H1 (cell line): ENCODE measurements around the gene CAST. TPM values are rescaled to one million over a fixed set of nuclear protein-coding genes. Genes with fewer than 3 reads are reported as not detected.

Experiments used
- CTCF ChIA-PET: fragments of 300-600 bp; sonication (Branson Sonifier 250); formaldehyde crosslinking; loops from one replicate; lab custom pipeline; 2021; ENCODE audit not compliant: partially characterized antibody; lab: Charles Lee
- POLR2A ChIA-PET: fragments of 300-600 bp; sonication (Branson Sonifier 250); formaldehyde crosslinking; loops from one replicate; lab custom pipeline; 2021; ENCODE audit warnings: inconsistent platforms; ENCODE audit not compliant: partially characterized antibody; lab: Charles Lee
- DNase-seq, 2 experiments: peaks; one replicate each; pipeline versions ENCODE4 v3.0.0 to v3.0.0-alpha.2; 2010 to 2022; ENCODE audit warnings: low spot score in 2 of 2, low read depth in 1 of 2, mixed read lengths in 1 of 2
- FAIRE-seq: peaks from 2 replicates; lab custom pipeline; 2011; peaks lifted over from hg19 to GRCh38; lab: Jason Lieb, UNC
- H2AFZ ChIP-seq: 2 replicates; pipeline ENCODE4 v1.8.1; 2012; ENCODE audit warnings: low read length, inconsistent platforms
- H2AK5ac ChIP-seq: 2 replicates; pipeline ENCODE4 v1.6.1; 2013; ENCODE audit warnings: low read depth, low read length
- H2BK120ac ChIP-seq: replicated peaks from 2 replicates; pipeline ENCODE3; 2013; ENCODE audit warnings: low read depth, low read length, inconsistent platforms
- H2BK12ac ChIP-seq: 2 replicates; pipeline ENCODE4 v1.6.1; 2013; ENCODE audit warnings: low read depth, low read length
- H2BK15ac ChIP-seq: 2 replicates; pipeline ENCODE4 v1.6.1; 2013; ENCODE audit warnings: low read length
- H2BK20ac ChIP-seq: 2 replicates; pipeline ENCODE4 v1.6.1; 2013; ENCODE audit warnings: low read length
- H2BK5ac ChIP-seq: 2 replicates; pipeline ENCODE4 v1.6.1; 2013; ENCODE audit warnings: low read depth, low read length
- H3K14ac ChIP-seq: 2 replicates; pipeline ENCODE4 v1.6.1; 2013; ENCODE audit warnings: inconsistent platforms; ENCODE audit not compliant: insufficient read length
- H3K18ac ChIP-seq: 2 replicates; pipeline ENCODE4 v1.6.1; 2013; ENCODE audit warnings: low read length; ENCODE audit errors: extremely low read depth
- H3K23ac ChIP-seq: 2 replicates; pipeline ENCODE4 v1.6.1; 2013; ENCODE audit warnings: inconsistent platforms; ENCODE audit not compliant: insufficient read length
- H3K23me2 ChIP-seq: 2 replicates; pipeline ENCODE4 v1.6.1; 2013; ENCODE audit warnings: low read depth, low read length
- H3K27ac ChIP-seq: 2 replicates; pipeline ENCODE4 v1.6.1; 2011; ENCODE audit warnings: low read depth, low read length, inconsistent platforms
- H3K27me3 ChIP-seq, 4 experiments: replicated peaks in 1 of 4; 1 replicate in 1 of 4; 2 replicates in 3 of 4; pipeline versions ENCODE4 v1.6.1 to v1.8.1; 2011 to 2013; ENCODE audit warnings: low read length in 3 of 4, mild to moderate bottlenecking in 3 of 4, inconsistent platforms in 2 of 4, mixed read lengths in 2 of 4, moderate library complexity in 1 of 4; ENCODE audit not compliant: control insufficient read depth in 3 of 4, insufficient read depth in 3 of 4; ENCODE audit errors: extremely low read depth in 1 of 4
- H3K36me3 ChIP-seq, 4 experiments: 2 replicates each; pipeline versions ENCODE4 v1.6.1 to v1.8.1; 2011 to 2013; ENCODE audit warnings: mild to moderate bottlenecking in 4 of 4, low read length in 3 of 4, moderate library complexity in 2 of 4, control low read depth in 1 of 4, inconsistent platforms in 1 of 4; ENCODE audit not compliant: insufficient read depth in 4 of 4, control insufficient read depth in 2 of 4
- H3K4ac ChIP-seq: replicated peaks from 2 replicates; pipeline ENCODE3; 2013; ENCODE audit warnings: low read length, low read depth, mixed read lengths, inconsistent platforms; ENCODE audit not compliant: insufficient read length
- H3K4me1 ChIP-seq, 4 experiments: replicated peaks in 1 of 4; 1 replicate in 1 of 4; 2 replicates in 3 of 4; pipeline versions ENCODE4 v1.6.1 to v1.8.1; 2011 to 2013; ENCODE audit warnings: low read length in 3 of 4, inconsistent platforms in 2 of 4, mixed read lengths in 1 of 4; ENCODE audit not compliant: insufficient read depth in 4 of 4, control insufficient read depth in 3 of 4
- H3K4me2 ChIP-seq, 2 experiments: 2 replicates each; pipeline versions ENCODE4 v1.6.1 to v1.8.1; 2011 to 2013; ENCODE audit warnings: low read depth in 2 of 2, low read length in 2 of 2, control low read depth in 1 of 2, inconsistent platforms in 1 of 2, mild to moderate bottlenecking in 1 of 2; ENCODE audit not compliant: insufficient read depth in 1 of 2
- H3K4me3 ChIP-seq, 4 experiments: fragments of 200-600, 300-600 bp in 1 of 4; sonication (generic), shearing (Covaris generic), sonication (Bioruptor Twin) in 1 of 4; 2 replicates each; pipeline versions ENCODE4 v1.5.1 to v1.8.1; 2011 to 2016; ENCODE audit warnings: low read length in 4 of 4, low read depth in 3 of 4, control low read depth in 2 of 4, inconsistent platforms in 2 of 4, mild to moderate bottlenecking in 2 of 4, mixed read lengths in 1 of 4, moderate library complexity in 1 of 4; ENCODE audit not compliant: insufficient read depth in 2 of 4; ENCODE audit errors: extremely low read depth in 1 of 4
- H3K56ac ChIP-seq: replicated peaks from 2 replicates; pipeline ENCODE3; 2013; ENCODE audit warnings: low read depth, mild to moderate bottlenecking, mixed read lengths, low read length, inconsistent platforms; ENCODE audit not compliant: insufficient read length
- H3K79me1 ChIP-seq: 2 replicates; pipeline ENCODE4 v1.6.1; 2013; ENCODE audit warnings: low read depth, low read length, control low read depth
- H3K79me2 ChIP-seq, 2 experiments: 2 replicates each; pipeline versions ENCODE4 v1.6.1 to v1.8.1; 2012 to 2013; ENCODE audit warnings: low read length in 2 of 2, mild to moderate bottlenecking in 2 of 2, inconsistent platforms in 1 of 2; ENCODE audit not compliant: insufficient read depth in 2 of 2, control insufficient read depth in 1 of 2
- H3K9ac ChIP-seq, 4 experiments: replicated peaks in 1 of 4; 1 replicate in 1 of 4; 2 replicates in 3 of 4; pipeline versions ENCODE4 v1.6.1 to v1.8.1; 2011 to 2013; ENCODE audit warnings: low read depth in 3 of 4, low read length in 3 of 4, control low read depth in 2 of 4, mild to moderate bottlenecking in 2 of 4, moderate library complexity in 2 of 4, inconsistent platforms in 1 of 4; ENCODE audit errors: extremely low read depth in 1 of 4
- H3K9me3 ChIP-seq, 2 experiments: 2 replicates each; pipeline versions ENCODE4 v1.6.1 to v1.8.1; 2012 to 2013; ENCODE audit warnings: mild to moderate bottlenecking in 2 of 2, moderate library complexity in 2 of 2, control low read depth in 1 of 2, inconsistent platforms in 1 of 2, low read depth in 1 of 2, low read length in 1 of 2, mixed read lengths in 1 of 2; ENCODE audit not compliant: insufficient read depth in 2 of 2
- H4K20me1 ChIP-seq, 2 experiments: replicated peaks in 1 of 2; 2 replicates each; pipeline versions ENCODE3 to v1.8.1; 2011 to 2013; ENCODE audit warnings: inconsistent platforms in 2 of 2, low read length in 2 of 2, mild to moderate bottlenecking in 1 of 2; ENCODE audit not compliant: insufficient read depth in 2 of 2, control insufficient read depth in 1 of 2
- H4K5ac ChIP-seq: 2 replicates; pipeline ENCODE4 v1.6.1; 2013; ENCODE audit warnings: low read length, low read depth, mixed read lengths, inconsistent platforms; ENCODE audit not compliant: insufficient read length
- H4K8ac ChIP-seq: 2 replicates; pipeline ENCODE4 v1.8.0; 2013; ENCODE audit warnings: mild to moderate bottlenecking, moderate library complexity, low read length, inconsistent platforms; ENCODE audit not compliant: insufficient read depth; ENCODE audit errors: extremely low read depth
- H4K91ac ChIP-seq: replicated peaks from 2 replicates; pipeline ENCODE3; 2013; ENCODE audit warnings: low read length, mixed read lengths, inconsistent platforms; ENCODE audit not compliant: insufficient read length
- CTBP2 ChIP-seq: IDR thresholded peaks from 2 replicates; pipeline ENCODE4 v1.7.0; 2011; ENCODE audit warnings: borderline replicate concordance, mild to moderate bottlenecking, moderate library complexity, mixed read lengths, low read length; ENCODE audit not compliant: insufficient read depth, insufficient read length
- FOSL1 ChIP-seq: IDR thresholded peaks from 2 replicates; pipeline ENCODE4 v1.6.1; 2011; ENCODE audit warnings: mild to moderate bottlenecking, low read depth, low read length, moderate library complexity; ENCODE audit not compliant: insufficient read depth
- HDAC2 ChIP-seq, 2 experiments: fragments of 300-600 bp in 1 of 2; sonication (generic) in 1 of 2; IDR thresholded peaks; 2 replicates each; pipeline ENCODE4 v1.6.1; 2011 to 2012; ENCODE audit warnings: low read depth in 2 of 2, low read length in 2 of 2, mild to moderate bottlenecking in 2 of 2, moderate library complexity in 2 of 2, borderline replicate concordance in 1 of 2, inconsistent platforms in 1 of 2
- MAX ChIP-seq: IDR thresholded peaks from 2 replicates; pipeline ENCODE4 v1.6.1; 2012; ENCODE audit warnings: inconsistent platforms
- NRF1 ChIP-seq: IDR thresholded peaks from 2 replicates; pipeline ENCODE4 v1.6.1; 2011; ENCODE audit warnings: mild to moderate bottlenecking, low read depth, low read length, improper control_type of control experiment
- POU5F1 ChIP-seq: IDR thresholded peaks from 2 replicates; pipeline ENCODE4 v1.6.1; 2011; ENCODE audit warnings: low read depth, mild to moderate bottlenecking, low read length, moderate library complexity
- RAD21 ChIP-seq, 2 experiments: IDR thresholded peaks in 1 of 2; conservative IDR thresholded peaks in 1 of 2; 2 replicates each; pipeline ENCODE4 v1.6.1; 2011; ENCODE audit warnings: low read depth in 2 of 2, low read length in 2 of 2, improper control_type of control experiment in 1 of 2, inconsistent platforms in 1 of 2, mild to moderate bottlenecking in 1 of 2, moderate library complexity in 1 of 2
- RFX5 ChIP-seq: IDR thresholded peaks from 2 replicates; pipeline ENCODE4 v1.6.1; 2011; ENCODE audit warnings: low read depth, low read length, improper control_type of control experiment, borderline replicate concordance
- SP4 ChIP-seq: IDR thresholded peaks from 2 replicates; pipeline ENCODE4 v1.6.1; 2012; ENCODE audit warnings: low read length, inconsistent platforms
- SUZ12 ChIP-seq: fragments of 200-600 bp; sonication (generic); IDR thresholded peaks from 2 replicates; pipeline ENCODE4 v1.6.1; 2012; ENCODE audit warnings: mild to moderate bottlenecking, inconsistent platforms, low read length, moderate library complexity, mixed read lengths
- TAF1 ChIP-seq: IDR thresholded peaks from 2 replicates; pipeline ENCODE4 v1.6.1; 2011; ENCODE audit warnings: mild to moderate bottlenecking, low read depth, low read length
- TEAD4 ChIP-seq: IDR thresholded peaks from 2 replicates; pipeline ENCODE4 v1.6.1; 2012; ENCODE audit warnings: low read depth, low read length, inconsistent platforms, mixed read lengths
- WGBS, 2 experiments: shearing (Covaris generic) in 1 of 2; methylation state at CpG; one replicate each; pipeline versions ENCODE4 v1.1.6 to v1.1.7; 2013 to 2015; ENCODE audit warnings: low lambda C conversion rate in 2 of 2, mixed read lengths in 2 of 2, inconsistent platforms in 1 of 2, low coverage in 1 of 2, missing lambda C conversion rate in 1 of 2; ENCODE audit not compliant: insufficient replicate concordance in 2 of 2, insufficient coverage in 1 of 2, insufficient read length in 1 of 2; ENCODE audit errors: extremely low coverage in 1 of 2, missing lambda C conversion rate in 1 of 2; 5-methylcytosine and 5-hydroxymethylcytosine counted together
- polyA plus RNA-seq, 7 experiments: library from polyadenylated mRNA; depleted of rRNA in 3 of 7; stranded (reverse) in 5 of 7; unstranded in 2 of 7; fragments of >200 nt in 5 of 7; fragments of 200-250 nt in 2 of 7; gene quantifications; 1 replicate in 5 of 7; 2 replicates in 1 of 7; 4 replicates in 1 of 7; pipeline versions ENCODE4 v1.2.1 to v1.2.3, GENCODE V29; 2011 to 2013; ENCODE audit warnings: missing spikeins in 2 of 7, mixed read lengths in 2 of 7
- total RNA-seq: library from RNA; stranded (reverse); fragmentation: NEBNext Ultra II Directional; extraction: Animal tissue kit (Norgen Biotek cat#: 25700); gene quantifications from 2 replicates; pipeline ENCODE4 v1.2.1, GENCODE V29; 2021
- TF ChIP-seq, protein P1 (sequence below): IDR thresholded peaks from 2 replicates; pipeline ENCODE4 v1.6.1; 2011; ENCODE audit warnings: low read length, improper control_type of control experiment

Gene CAST
- total and polyA plus RNA-seq, 2 of the 8 experiments (the other 6 are each of a cell fraction or from before 2014, with no cell fraction given): 9.0 to 48.2 TPM

DNA sequence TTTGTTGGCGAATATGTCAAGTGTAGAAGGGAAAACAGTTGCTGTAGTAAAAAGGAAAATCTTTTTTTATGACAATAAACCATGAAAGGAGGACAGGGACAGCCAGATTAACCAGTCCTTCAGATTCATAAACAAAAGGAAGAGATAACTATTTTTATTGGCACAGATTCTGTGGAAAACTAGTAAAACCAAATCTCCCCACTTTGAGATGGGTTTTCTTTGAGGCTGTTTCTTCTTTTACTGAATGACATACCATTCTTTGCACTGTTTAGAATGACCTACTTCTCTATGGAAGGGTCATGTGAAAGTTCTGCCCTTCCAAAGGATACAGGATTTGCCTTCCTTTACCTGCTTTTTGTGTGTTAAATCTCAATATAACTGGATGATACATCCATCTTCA lies 13.7 kb downstream of the CAST start:
- 86% methylated on average over 1 of the region's 1 CpG; no CpG with 5 or more reads in 1 of the 2 experiments for WGBS, 2 experiments
- no peak overlapping the region for H3K9ac ChIP-seq
- no peaks in the 10 kb centered on the region for H3K4me1 ChIP-seq
- H3K14ac ChIP-seq: no peak overlapping the region
- H4K8ac ChIP-seq: no peak overlapping the region
- H3K9me3 ChIP-seq: no peaks in the 10 kb centered on the region
- CTCF ChIA-PET: interaction anchor here (4.6 kb wide), 1 partner anchor 11 kb away, joined by 18 read pairs; no protein-coding TSS in a partner anchor
- no peak overlapping the region for H3K4me3 ChIP-seq
- no peak overlapping the region for H4K5ac ChIP-seq
- no peak overlapping the region for H2BK20ac ChIP-seq
- no peak overlapping the region for H3K27ac ChIP-seq
- POLR2A ChIA-PET: no interaction called here
- H3K27me3 ChIP-seq: no peaks in the 10 kb centered on the region
- no peak overlapping the region for H3K18ac ChIP-seq
- no peak overlapping the region for H2BK15ac ChIP-seq
- H2BK12ac ChIP-seq: no peak overlapping the region
- H4K91ac ChIP-seq: no peak overlapping the region
- no peaks in the 10 kb centered on the region for H3K23me2 ChIP-seq
- no peaks in the 10 kb centered on the region for H3K36me3 ChIP-seq
- no peak overlapping the region for H3K56ac ChIP-seq
- no peak overlapping the region for H2AFZ ChIP-seq
- H3K4ac ChIP-seq: no peak overlapping the region
- H2BK5ac ChIP-seq: no peak overlapping the region
- peaks cover 0 to 2% of the 10 kb centered on the region in 2 experiments for H4K20me1 ChIP-seq
- H3K4me2 ChIP-seq: no peak overlapping the region
- DNase-seq (no peak), FAIRE-seq (no peak)
- no peaks in the 10 kb centered on the region for H3K79me2 ChIP-seq
- no peak overlapping the region for H3K23ac ChIP-seq
- H2BK120ac ChIP-seq: no peak overlapping the region
- no peak overlapping the region for H2AK5ac ChIP-seq
- no peaks in the 10 kb centered on the region for H3K79me1 ChIP-seq
- TF ChIP-seq RAD21 (IDR thresholded peaks at IDR 0.05 in 1 of 2, conservative IDR thresholded peaks at IDR 0.05 in 1 of 2; ENCODE audit: low read depth in 2 of 2, low read length in 2 of 2) (no peak), HDAC2 (IDR thresholded peaks at IDR 0.05; ENCODE audit: borderline replicate concordance in 1 of 2, low read depth in 2 of 2, low read length in 2 of 2) (no peak), FOSL1 (no peak), POU5F1 (no peak), RFX5 (no peak), CTBP2 (no peak), SP4 (no peak), TAF1 (no peak), TEAD4 (no peak), MAX (no peak), SUZ12 (no peak), NRF1 (no peak)
- TF ChIP-seq, protein P1, sequence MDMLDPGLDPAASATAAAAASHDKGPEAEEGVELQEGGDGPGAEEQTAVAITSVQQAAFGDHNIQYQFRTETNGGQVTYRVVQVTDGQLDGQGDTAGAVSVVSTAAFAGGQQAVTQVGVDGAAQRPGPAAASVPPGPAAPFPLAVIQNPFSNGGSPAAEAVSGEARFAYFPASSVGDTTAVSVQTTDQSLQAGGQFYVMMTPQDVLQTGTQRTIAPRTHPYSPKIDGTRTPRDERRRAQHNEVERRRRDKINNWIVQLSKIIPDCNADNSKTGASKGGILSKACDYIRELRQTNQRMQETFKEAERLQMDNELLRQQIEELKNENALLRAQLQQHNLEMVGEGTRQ: no peak
